Measurements from ENCODE around the gene AHRR. TPM values are rescaled to one million over a fixed set of nuclear protein-coding genes. Genes with fewer than 3 reads are reported as not detected.
"Not testable (repeated sequence)": the region's sequence is repeated elsewhere in the genome, so short reads cannot be mapped to it uniquely, and the experiment has no call there.

AHRR gene
- total RNA-seq, 2 experiments from 2014 or later, result 28.3 to 34.9 TPM

GRCh38 chr5:307794-308579, 13.5 kb upstream of the AHRR start:
- no peak for DNase-seq
- POLR2A ChIA-PET, result no interaction called here
- peaks cover 10% of the 10 kb centered on the region for H3K36me3 Mint-ChIP-seq (ENCODE audit: low read depth)
- H3K9me3 Mint-ChIP-seq, result no peaks in the 10 kb centered on the region
- no peak overlapping the region for H3K27ac Mint-ChIP-seq
- H3K4me1 Mint-ChIP-seq, result peaks cover 4% of the 10 kb centered on the region
- CTCF ChIA-PET, result interaction anchor here (0.7 to 1.0 kb wide), 2 partner anchors 9 to 13 kb away, joined by 3 to 4 read pairs; partner anchors contain the start of gene AHRR
- H3K27me3 Mint-ChIP-seq, result no peaks in the 10 kb centered on the region
- H3K4me3 Mint-ChIP-seq, result no peak overlapping the region

GRCh38 chr5:308672-309271, 12.7 kb upstream of the AHRR start:
- no peaks in the 10 kb centered on the region for H3K4me1 Mint-ChIP-seq
- H3K36me3 Mint-ChIP-seq (ENCODE audit: low read depth), result peaks cover 10% of the 10 kb centered on the region
- ChIA-PET CTCF (interaction anchor here (0.7 to 1.0 kb wide), 2 partner anchors 10 to 12 kb away, joined by 3 to 4 read pairs; partner anchors contain the start of gene AHRR), POLR2A (no interaction called here)
- no peak overlapping the region for H3K27ac Mint-ChIP-seq
- H3K27me3 Mint-ChIP-seq, result no peaks in the 10 kb centered on the region
- DNase-seq, result no peak
- no peaks in the 10 kb centered on the region for H3K9me3 Mint-ChIP-seq
- H3K4me3 Mint-ChIP-seq, result no peak overlapping the region

- H3K4me1 Mint-ChIP-seq; CTCF ChIA-PET; H3K27me3 Mint-ChIP-seq; H3K36me3 Mint-ChIP-seq (ENCODE audit: low read depth); H3K4me3 Mint-ChIP-seq; POLR2A ChIA-PET; H3K9me3 Mint-ChIP-seq; H3K27ac Mint-ChIP-seq; DNase-seq: not testable (repeated sequence)
These were observed 11.7 kb upstream of the AHRR start for GRCh38 chr5:309831-310230.

- Mint-ChIP-seq H3K9me3 (no peaks in the 10 kb centered on the region), H3K27me3 (no peaks in the 10 kb centered on the region), H3K4me1 (no peaks in the 10 kb centered on the region), H3K36me3 (ENCODE audit: low read depth) (peaks cover 8% of the 10 kb centered on the region), H3K27ac (no peak overlapping the region), H3K4me3 (no peak overlapping the region)
- DNase-seq, result no peak
- ChIA-PET POLR2A (no interaction called here), CTCF (interaction anchor here (1.7 kb wide), 1 partner anchor 8 kb away, joined by 4 read pairs; no protein-coding TSS in a partner anchor)
These were observed 11.0 kb upstream of the AHRR start for GRCh38 chr5:310516-310915.

- POLR2A ChIA-PET, result interaction anchor here (0.7 kb wide), 1 partner anchor 222 kb away, joined by 8 read pairs; no protein-coding TSS in a partner anchor
- CTCF ChIA-PET, result interaction anchor here (1.7 kb wide), 1 partner anchor 9 kb away, joined by 4 read pairs; no protein-coding TSS in a partner anchor
- no peak overlapping the region for H3K27ac Mint-ChIP-seq
- no peak overlapping the region for H3K4me3 Mint-ChIP-seq
- H3K27me3 Mint-ChIP-seq, result no peaks in the 10 kb centered on the region
- no peaks in the 10 kb centered on the region for H3K4me1 Mint-ChIP-seq
- no peak for DNase-seq
- peaks cover 8% of the 10 kb centered on the region for H3K36me3 Mint-ChIP-seq (ENCODE audit: low read depth)
- H3K9me3 Mint-ChIP-seq, result no peaks in the 10 kb centered on the region
These were observed 10.5 kb upstream of the AHRR start for GRCh38 chr5:310941-311434.

- POLR2A ChIA-PET, result no interaction called here
These were observed 9.6 kb upstream of the AHRR start for GRCh38 chr5:311963-312362.

GRCh38 chr5:312845-313244, 8.7 kb upstream of the AHRR start:
- H3K27ac Mint-ChIP-seq, result no peak overlapping the region
- POLR2A ChIA-PET, result no interaction called here
- H3K4me3 Mint-ChIP-seq, result no peak overlapping the region
- H3K9me3 Mint-ChIP-seq, result no peaks in the 10 kb centered on the region
- H3K27me3 Mint-ChIP-seq, result no peaks in the 10 kb centered on the region
- peaks cover 6% of the 10 kb centered on the region for H3K36me3 Mint-ChIP-seq (ENCODE audit: low read depth)
- CTCF ChIA-PET, result interaction anchor here (1.1 to 1.6 kb wide), 2 partner anchors 14 to 118 kb away, joined by 3 to 4 read pairs; no protein-coding TSS in a partner anchor
- peaks cover 1% of the 10 kb centered on the region for H3K4me1 Mint-ChIP-seq
- DNase-seq, result no peak

More at GRCh38 chr5:311963-312362, 9.6 kb upstream of the AHRR start:
- no peak overlapping the region for H3K27ac Mint-ChIP-seq
- H3K36me3 Mint-ChIP-seq (ENCODE audit: low read depth), result peaks cover 6% of the 10 kb centered on the region
- H3K27me3 Mint-ChIP-seq, result no peaks in the 10 kb centered on the region
- H3K4me1 Mint-ChIP-seq, result no peaks in the 10 kb centered on the region
- H3K9me3 Mint-ChIP-seq, result no peaks in the 10 kb centered on the region
- H3K4me3 Mint-ChIP-seq, result no peak overlapping the region
- CTCF ChIA-PET, result interaction anchor here (0.7 to 1.7 kb wide), 3 partner anchors 10 to 119 kb away, joined by 3 to 4 read pairs (median 4); no protein-coding TSS in a partner anchor
- DNase-seq, result no peak

GRCh38 chr5:313265-313664, 8.2 kb upstream of the AHRR start:
- Mint-ChIP-seq H3K27me3 (no peaks in the 10 kb centered on the region), H3K9me3 (no peaks in the 10 kb centered on the region), H3K4me1 (peaks cover 1% of the 10 kb centered on the region), H3K36me3 (ENCODE audit: low read depth) (peaks cover 6% of the 10 kb centered on the region), H3K4me3 (no peak overlapping the region), H3K27ac (no peak overlapping the region)
- POLR2A ChIA-PET, result no interaction called here
- no peak for DNase-seq
- CTCF ChIA-PET, result interaction anchor here (1.1 to 1.6 kb wide), 2 partner anchors 15 to 118 kb away, joined by 3 to 4 read pairs; no protein-coding TSS in a partner anchor

- Mint-ChIP-seq H3K9me3 (no peaks in the 10 kb centered on the region), H3K36me3 (ENCODE audit: low read depth) (peaks cover 6% of the 10 kb centered on the region), H3K4me1 (peaks cover 1% of the 10 kb centered on the region), H3K4me3 (no peak overlapping the region), H3K27ac (peak overlapping the region; percentile 13), H3K27me3 (no peaks in the 10 kb centered on the region)
- DNase-seq, result no peak
- ChIA-PET CTCF (no interaction called here), POLR2A (no interaction called here)
These were observed 7.6 kb upstream of the AHRR start for GRCh38 chr5:313806-314376.

- no peak for DNase-seq
- H3K9me3 Mint-ChIP-seq, result no peaks in the 10 kb centered on the region
- peaks cover 1% of the 10 kb centered on the region for H3K4me1 Mint-ChIP-seq
- CTCF ChIA-PET, result no interaction called here
- peaks cover 7% of the 10 kb centered on the region for H3K27me3 Mint-ChIP-seq
- H3K27ac Mint-ChIP-seq, result no peak overlapping the region
- H3K4me3 Mint-ChIP-seq, result no peak overlapping the region
- POLR2A ChIA-PET, result no interaction called here
- H3K36me3 Mint-ChIP-seq (ENCODE audit: low read depth), result peaks cover 6% of the 10 kb centered on the region
These were observed 6.6 kb upstream of the AHRR start for GRCh38 chr5:314676-315487.

- no peak for DNase-seq
- POLR2A ChIA-PET, result no interaction called here
- H3K9me3 Mint-ChIP-seq, result no peaks in the 10 kb centered on the region
- no peak overlapping the region for H3K27ac Mint-ChIP-seq
- H3K36me3 Mint-ChIP-seq (ENCODE audit: low read depth), result peaks cover 7% of the 10 kb centered on the region
- CTCF ChIA-PET, result interaction anchor here (1.9 kb wide), 1 partner anchor 33 kb away, joined by 4 read pairs; no protein-coding TSS in a partner anchor
- H3K4me3 Mint-ChIP-seq, result no peak overlapping the region
- peaks cover 12% of the 10 kb centered on the region for H3K27me3 Mint-ChIP-seq
- H3K4me1 Mint-ChIP-seq, result peaks cover 6% of the 10 kb centered on the region
These were observed 5.9 kb upstream of the AHRR start for GRCh38 chr5:315488-316209.
